ENCODE measurements around the gene ARVCF. TPM values are rescaled to one million over a fixed set of nuclear protein-coding genes. Genes with fewer than 3 reads are reported as not detected.

The ARVCF gene
- total RNA-seq, 2 donors from 2014 or later: 39.6 to 65.9 TPM

DNA sequence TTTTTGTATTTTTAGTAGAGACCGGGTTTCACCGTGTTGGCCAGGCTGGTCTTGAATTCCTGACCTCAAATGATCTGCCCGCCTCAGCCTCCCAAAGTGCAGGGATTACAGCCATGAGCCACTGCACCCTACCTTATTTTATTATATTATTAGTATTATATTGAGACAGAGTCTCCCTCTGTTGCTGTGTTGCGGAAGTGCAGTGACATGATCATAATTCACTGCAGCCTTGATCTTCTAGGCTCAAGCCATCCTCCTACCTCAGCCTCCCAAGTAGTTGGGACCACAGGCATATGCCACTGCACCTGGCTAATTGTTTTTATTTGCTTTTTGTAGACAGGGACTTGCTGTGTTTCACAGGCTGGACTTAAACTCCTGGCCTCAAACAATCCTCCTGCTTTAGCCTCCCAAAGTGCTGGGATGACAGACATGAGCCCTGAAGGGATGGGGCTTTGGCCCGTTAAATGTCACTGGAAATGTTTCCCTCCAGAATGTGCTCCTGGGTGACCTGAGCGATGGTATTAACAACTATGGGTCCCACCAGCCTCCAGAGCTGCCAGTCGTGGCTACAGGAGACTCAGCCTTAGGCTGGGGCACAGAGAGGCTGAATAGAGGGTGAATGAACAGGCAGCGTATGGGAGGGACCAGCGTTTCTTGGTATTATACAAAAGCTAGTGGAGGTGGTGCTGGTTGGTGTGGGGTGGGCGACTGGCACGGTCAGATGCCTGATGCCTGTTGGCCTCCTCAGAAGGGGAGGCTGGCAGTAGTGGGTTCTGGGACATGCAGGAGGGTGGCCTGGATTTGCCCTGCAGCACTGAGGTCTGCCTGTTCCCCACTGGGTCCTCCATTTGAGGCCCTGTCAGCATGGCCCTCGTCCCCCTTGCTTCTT, 11.6 kb upstream of the ARVCF start:
- no peaks in the 10 kb centered on the region for H3K36me3 ChIP-seq
- H3K4me1 ChIP-seq (replicated peaks): no peaks in the 10 kb centered on the region
- DNase-seq (ENCODE audit: low spot score): no peak
- WGBS: 93% methylated on average over 12 of the region's 12 CpGs
- H3K27me3 ChIP-seq (replicated peaks; ENCODE audit: insufficient read depth): no peaks in the 10 kb centered on the region
- H3K9me3 ChIP-seq: no peaks in the 10 kb centered on the region
- no peak overlapping the region for H3K4me3 ChIP-seq
- TF ChIP-seq POLR2AphosphoS5 (IDR thresholded peaks at IDR 0.05): no peak
- TF ChIP-seq, protein P1, sequence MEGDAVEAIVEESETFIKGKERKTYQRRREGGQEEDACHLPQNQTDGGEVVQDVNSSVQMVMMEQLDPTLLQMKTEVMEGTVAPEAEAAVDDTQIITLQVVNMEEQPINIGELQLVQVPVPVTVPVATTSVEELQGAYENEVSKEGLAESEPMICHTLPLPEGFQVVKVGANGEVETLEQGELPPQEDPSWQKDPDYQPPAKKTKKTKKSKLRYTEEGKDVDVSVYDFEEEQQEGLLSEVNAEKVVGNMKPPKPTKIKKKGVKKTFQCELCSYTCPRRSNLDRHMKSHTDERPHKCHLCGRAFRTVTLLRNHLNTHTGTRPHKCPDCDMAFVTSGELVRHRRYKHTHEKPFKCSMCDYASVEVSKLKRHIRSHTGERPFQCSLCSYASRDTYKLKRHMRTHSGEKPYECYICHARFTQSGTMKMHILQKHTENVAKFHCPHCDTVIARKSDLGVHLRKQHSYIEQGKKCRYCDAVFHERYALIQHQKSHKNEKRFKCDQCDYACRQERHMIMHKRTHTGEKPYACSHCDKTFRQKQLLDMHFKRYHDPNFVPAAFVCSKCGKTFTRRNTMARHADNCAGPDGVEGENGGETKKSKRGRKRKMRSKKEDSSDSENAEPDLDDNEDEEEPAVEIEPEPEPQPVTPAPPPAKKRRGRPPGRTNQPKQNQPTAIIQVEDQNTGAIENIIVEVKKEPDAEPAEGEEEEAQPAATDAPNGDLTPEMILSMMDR (IDR thresholded peaks at IDR 0.05): peak in 2 of 4 experiments; percentile 15 to 21
- intact Hi-C loops (cut with DNase I): no loop called here
- H3K27ac ChIP-seq: no peak overlapping the region

DNA sequence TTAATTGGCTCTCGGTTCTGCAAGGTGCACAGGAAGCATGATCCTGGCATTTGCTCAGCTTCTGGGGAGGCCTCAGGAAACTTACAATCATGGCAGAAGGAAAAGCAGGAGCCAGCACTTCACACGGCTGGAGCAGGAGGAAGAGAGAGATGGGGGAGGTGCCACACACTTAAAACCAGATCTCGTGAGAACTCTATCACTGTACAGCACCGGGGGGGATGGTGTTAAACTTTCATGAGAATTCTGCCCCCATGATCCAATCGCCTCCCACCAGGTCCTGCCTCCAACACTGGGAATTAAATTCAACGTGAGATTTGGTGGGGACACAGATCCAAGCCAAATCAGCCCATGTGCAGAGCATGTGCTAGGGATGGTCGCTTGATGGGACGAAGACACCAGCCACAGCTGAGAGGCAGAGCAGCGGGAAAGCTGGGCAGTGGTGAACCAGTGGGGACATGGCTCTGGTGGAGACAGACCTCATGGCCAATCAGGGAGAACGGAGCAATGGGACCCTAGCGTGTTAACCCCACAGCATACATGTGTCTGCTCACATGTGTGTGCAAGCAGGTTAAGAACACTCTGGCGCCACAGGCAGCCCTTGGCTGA, 10.5 kb upstream of the ARVCF start:
- Histone ChIP-seq H3K27me3 (replicated peaks; ENCODE audit: insufficient read depth) (no peaks in the 10 kb centered on the region), H3K4me3 (no peak overlapping the region), H3K27ac (no peak overlapping the region), H3K9me3 (no peaks in the 10 kb centered on the region), H3K36me3 (no peaks in the 10 kb centered on the region), H3K4me1 (replicated peaks) (peaks cover 2% of the 10 kb centered on the region)
- WGBS: 89% methylated on average over 12 of the region's 12 CpGs
- intact Hi-C loops (cut with DNase I): no loop called here
- DNase-seq (ENCODE audit: low spot score): no peak
- TF ChIP-seq, protein P1 (IDR thresholded peaks at IDR 0.05): no peak
- TF ChIP-seq POLR2A (IDR thresholded peaks at IDR 0.05): no peak
- TF ChIP-seq POLR2AphosphoS5 (IDR thresholded peaks at IDR 0.05): no peak

DNA sequence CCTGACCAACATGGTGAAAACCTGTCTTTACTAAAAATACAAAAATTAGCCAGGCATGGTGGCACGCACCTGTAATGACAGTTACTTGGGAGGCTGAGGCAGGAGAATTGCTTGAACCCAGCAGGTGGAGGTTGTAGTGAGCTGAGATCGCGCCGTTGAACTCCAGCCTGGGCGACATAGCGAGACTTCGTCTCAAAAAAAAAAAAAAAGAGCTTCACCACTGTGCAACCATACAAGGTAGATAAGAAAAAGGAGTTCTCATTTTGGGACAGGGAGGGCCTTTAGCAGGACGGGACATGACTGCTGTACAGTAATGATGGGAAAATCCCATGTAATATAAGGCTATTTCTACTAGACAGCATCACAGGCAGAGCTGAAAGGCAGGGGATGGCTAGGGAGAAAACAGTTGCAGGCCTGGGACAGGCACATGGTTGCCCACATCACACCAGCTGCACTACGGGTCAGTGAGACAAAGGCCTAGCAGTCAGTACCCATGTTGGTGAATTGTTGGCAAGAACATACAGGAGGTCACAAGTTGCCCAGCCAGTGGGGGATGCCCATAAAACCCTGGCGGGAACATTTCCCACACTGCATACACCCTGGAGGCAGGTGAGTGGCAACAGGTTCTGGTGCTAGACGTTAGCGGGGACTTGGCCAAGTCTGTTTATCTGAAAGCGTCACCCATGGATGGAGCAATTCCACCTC, 9.7 kb upstream of the ARVCF start:
- peaks cover 8% of the 10 kb centered on the region for H3K4me1 ChIP-seq (replicated peaks)
- TF ChIP-seq, protein P1 (IDR thresholded peaks at IDR 0.05): no peak
- TF ChIP-seq POLR2AphosphoS5 (IDR thresholded peaks at IDR 0.05) (no peak), POLR2A (IDR thresholded peaks at IDR 0.05) (no peak)
- DNase-seq (ENCODE audit: low spot score): no peak
- no peak overlapping the region for H3K4me3 ChIP-seq
- no peaks in the 10 kb centered on the region for H3K36me3 ChIP-seq
- WGBS: 89% methylated on average over 13 of the region's 13 CpGs
- no peaks in the 10 kb centered on the region for H3K9me3 ChIP-seq
- H3K27me3 ChIP-seq (replicated peaks; ENCODE audit: insufficient read depth): no peaks in the 10 kb centered on the region
- intact Hi-C loops (cut with DNase I): no loop called here
- H3K27ac ChIP-seq: no peak overlapping the region

DNA sequence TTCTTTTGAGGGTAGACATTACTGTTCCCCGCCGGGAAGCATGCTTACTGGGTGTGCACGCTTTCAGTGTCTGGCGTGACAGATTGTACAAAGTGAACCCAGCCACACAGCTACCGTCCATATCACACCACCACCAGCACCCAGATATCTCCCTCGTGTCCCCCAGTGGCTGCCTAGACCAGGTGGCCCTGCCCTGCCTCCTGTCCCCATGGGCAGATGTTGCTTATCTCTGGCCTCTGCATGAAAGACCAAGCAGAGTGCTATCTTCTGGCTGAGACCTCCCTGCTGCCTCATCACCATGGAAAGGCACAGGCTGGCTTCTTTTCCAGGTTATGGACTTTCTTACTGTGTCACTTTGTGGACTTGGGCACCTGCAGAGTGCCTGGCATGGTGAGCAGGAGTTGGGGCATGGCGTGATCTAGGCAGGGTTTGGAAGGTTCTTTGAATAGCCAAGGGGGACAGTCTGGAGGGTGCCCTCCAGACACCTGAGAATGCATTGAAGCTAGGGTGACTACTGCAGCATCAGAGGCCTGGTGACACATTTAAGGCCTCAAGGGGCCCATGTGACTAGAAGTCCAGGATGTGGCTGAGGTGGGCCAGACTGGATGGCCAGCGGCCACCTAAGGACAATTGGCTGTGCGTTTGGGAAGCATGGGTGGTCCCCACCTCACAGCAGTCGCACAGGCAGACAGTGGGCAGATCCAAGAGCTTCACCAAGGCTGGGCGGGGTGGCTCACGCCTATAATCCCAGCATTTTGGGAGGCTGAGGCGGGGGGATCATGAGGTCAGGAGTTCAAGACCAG, 9.0 kb upstream of the ARVCF start:
- no peaks in the 10 kb centered on the region for H3K9me3 ChIP-seq
- DNase-seq (ENCODE audit: low spot score): no peak
- TF ChIP-seq, protein P1 (IDR thresholded peaks at IDR 0.05): no peak
- no peak for TF ChIP-seq POLR2A (IDR thresholded peaks at IDR 0.05)
- TF ChIP-seq POLR2AphosphoS5 (IDR thresholded peaks at IDR 0.05): no peak
- H3K27me3 ChIP-seq (replicated peaks; ENCODE audit: insufficient read depth): no peaks in the 10 kb centered on the region
- peaks cover 8% of the 10 kb centered on the region for H3K4me1 ChIP-seq (replicated peaks)
- 95% methylated on average over 13 of the region's 13 CpGs for WGBS
- no peak overlapping the region for H3K27ac ChIP-seq
- intact Hi-C loops (cut with DNase I): no loop called here
- H3K4me3 ChIP-seq: no peak overlapping the region
- no peaks in the 10 kb centered on the region for H3K36me3 ChIP-seq
